HTERT RPE-1 (cell line): ENCODE results near the gene LMBRD2.

Experiments used
- in situ Hi-C: fragments of 300-500 bp; cut with MboI; formaldehyde crosslinking; loops from 4 replicates; pipeline ENCODE4 v1.14.3; 2020; ENCODE audit warnings: low sequenced_read_pairs

The LMBRD2 gene

GRCh38 chr5:36055984-36056383 lies 95.7 kb downstream of the LMBRD2 start:
- in situ Hi-C loops = no loop called here

- in situ Hi-C loops = no loop called here
These were observed 97.0 kb downstream of the LMBRD2 start for GRCh38 chr5:36054647-36055046.

GRCh38 chr5:36052538-36052937 lies 99.1 kb downstream of the LMBRD2 start:
- in situ Hi-C loops = no loop called here

- in situ Hi-C loops = no loop called here
These were observed 101.7 kb downstream of the LMBRD2 start for GRCh38 chr5:36049949-36050348.
